Breast epithelium (tissue), 4 donors: ENCODE data around the gene TMEM218. TPM values are rescaled to one million over a fixed set of nuclear protein-coding genes. Genes with fewer than 3 reads are reported as not detected.
A peak's percentile ranks its signal among the peaks of the same experiment; 100 is the strongest.

Experiments
- DNase-seq, 2 donors: peaks; one replicate each; pipeline ENCODE4 v3.0.0-alpha.2; 2019; ENCODE audit warnings: low spot score in 2 of 2
- H3K27ac ChIP-seq, 2 donors: fragments of 200-600 bp; sonication (generic) in 1 of 2; one replicate each; pipeline ENCODE4 v1.5.1; 2016 to 2019; ENCODE audit warnings: mild to moderate bottlenecking in 1 of 2
- H3K27me3 ChIP-seq, 2 donors: fragments of 200-600 bp; sonication (generic) in 1 of 2; one replicate each; pipeline versions ENCODE4 v1.5.1 to v1.6.0; 2017 to 2019; ENCODE audit warnings: control low read depth in 1 of 2, mild to moderate bottlenecking in 1 of 2
- H3K36me3 ChIP-seq: fragments of 200-600 bp; one replicate; pipeline ENCODE4 v1.5.1; 2019
- H3K4me1 ChIP-seq, 2 donors: fragments of 200-600 bp; sonication (generic); one replicate each; pipeline ENCODE4 v1.5.1; 2016 to 2019; ENCODE audit warnings: control low read depth in 1 of 2
- H3K4me3 ChIP-seq, 3 donors: fragments of 200-600 bp; sonication (generic); 1 replicate in 2 of 3; 2 replicates in 1 of 3; pipeline ENCODE4 v1.5.1; 2016 to 2019; ENCODE audit warnings: mild to moderate bottlenecking in 3 of 3, moderate library complexity in 2 of 3
- H3K9me3 ChIP-seq, 2 donors: fragments of 200-600 bp; sonication (generic) in 1 of 2; one replicate each; pipeline ENCODE4 v1.5.1; 2016 to 2019; ENCODE audit warnings: control low read depth in 1 of 2
- POLR2A ChIP-seq: fragments of 450-650 bp; IDR thresholded peaks from one replicate; pipeline ENCODE4 v1.6.1; 2016; ENCODE audit warnings: antibody characterized with exemption, mild to moderate bottlenecking, moderate library complexity
- POLR2AphosphoS5 ChIP-seq, 3 donors: sonication (generic); formaldehyde crosslinking; IDR thresholded peaks; one replicate each; pipeline ENCODE4 v1.6.1; 2017; ENCODE audit warnings: antibody characterized with exemption in 3 of 3
- intact Hi-C: fragments of 100-400 bp; cut with DNase I; formaldehyde crosslinking; loops from one replicate; pipeline ENCODE4 v1.15.1; 2023; ENCODE audit warnings: low total_unique reads
- total RNA-seq, 3 donors: library from RNA; depleted of rRNA; stranded (reverse); fragments of >200 nt; gene quantifications; one replicate each; pipeline ENCODE4 v1.1.0, GENCODE V29; 2016
- TF ChIP-seq, protein P1 (sequence below), 3 donors: fragments of 450-650 bp; IDR thresholded peaks; one replicate each; pipeline ENCODE4 v1.5.1; 2016 to 2017; ENCODE audit warnings: antibody characterized with exemption in 3 of 3, mild to moderate bottlenecking in 3 of 3, moderate library complexity in 3 of 3

TMEM218 gene
- total RNA-seq, 3 donors from 2014 or later = 20.6 to 26.2 (median 22.4) TPM

DNA sequence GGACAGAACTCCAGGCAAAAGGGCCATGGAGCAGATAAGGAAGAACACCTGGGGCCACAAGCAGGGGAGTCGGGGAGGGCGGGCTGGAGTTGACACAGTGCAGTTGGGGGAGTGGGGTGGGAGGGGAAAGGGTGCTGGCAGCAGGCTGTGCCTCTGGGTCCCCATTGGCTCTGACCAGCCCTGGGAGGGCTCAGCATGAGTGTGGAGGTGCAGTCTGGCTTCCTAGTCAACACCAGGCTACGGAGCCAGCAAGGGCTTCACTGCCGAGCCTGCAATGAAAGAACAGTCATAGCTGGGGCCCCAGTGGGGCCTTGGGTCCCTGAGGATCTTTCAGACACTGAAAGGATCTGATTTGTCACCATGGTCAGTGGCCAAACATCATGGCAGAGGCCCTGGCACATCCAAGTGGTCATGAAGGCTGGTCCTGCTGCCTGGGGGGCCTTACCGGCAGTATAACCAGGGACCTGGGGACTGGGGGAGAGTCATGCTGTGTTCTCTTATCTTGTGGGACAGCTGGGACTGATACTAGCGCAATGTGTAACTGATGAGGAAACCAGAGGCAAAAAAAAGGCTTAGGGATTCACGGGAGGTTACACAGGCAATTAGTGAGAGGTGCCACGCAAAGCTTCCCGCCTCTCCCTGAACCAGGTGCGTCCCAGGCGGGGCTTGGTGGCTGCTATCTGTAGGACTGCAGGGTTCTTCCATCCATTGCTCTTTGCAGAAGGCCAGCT lies 36.8 kb downstream of the TMEM218 start:
- intact Hi-C loops = no loop called here
- Histone ChIP-seq H3K9me3 (no peaks in the 10 kb centered on the region), H3K27ac (no peak overlapping the region), H3K4me1 (no peaks in the 10 kb centered on the region), H3K4me3 (no peak overlapping the region), H3K36me3 (no peaks in the 10 kb centered on the region), H3K27me3 (no peaks in the 10 kb centered on the region)
- TF ChIP-seq POLR2AphosphoS5 (IDR thresholded peaks at IDR 0.05) = no peak
- DNase-seq = no peak

DNA sequence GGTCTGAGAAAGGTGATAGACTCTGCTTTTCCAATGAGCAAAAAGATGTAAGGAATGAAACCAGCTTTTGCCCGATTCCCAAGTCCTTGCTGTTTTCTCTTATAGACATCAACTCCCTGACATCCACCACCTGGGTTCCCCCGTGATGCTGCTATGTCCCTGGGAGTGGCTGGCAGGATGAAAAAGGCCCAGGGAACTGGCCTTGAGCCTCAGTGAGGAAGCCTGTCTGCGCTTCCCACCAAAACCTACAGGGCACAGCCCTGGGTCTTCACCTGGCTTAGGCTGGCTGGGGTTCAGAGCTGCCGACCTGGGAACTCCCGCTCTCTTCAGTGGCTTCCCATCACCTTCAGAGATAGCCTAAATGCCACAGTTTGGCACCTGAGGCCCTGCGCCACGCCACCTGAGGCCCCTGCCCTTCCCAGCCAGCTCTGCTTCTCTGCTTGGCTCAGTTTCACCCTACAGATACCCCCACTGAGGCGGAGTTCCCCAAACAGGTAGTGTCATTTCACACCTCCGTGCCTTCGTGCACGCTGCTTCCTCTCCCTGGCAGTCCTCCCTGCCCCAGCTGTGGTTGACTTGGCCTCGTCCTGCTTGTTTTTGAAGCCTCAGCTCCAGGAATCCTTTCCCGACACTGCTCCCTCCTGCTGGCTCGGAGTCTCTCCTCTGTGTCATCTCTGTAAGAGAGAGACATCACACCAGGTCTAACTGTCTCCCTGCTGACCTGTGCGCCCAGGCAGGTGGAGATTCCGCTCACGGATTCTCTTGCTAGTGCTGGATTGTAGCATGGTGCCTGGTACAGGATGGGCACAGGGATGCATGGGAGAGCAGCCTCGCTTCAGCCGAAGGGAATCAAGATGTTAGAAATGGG lies 37.6 kb downstream of the TMEM218 start:
- H3K27me3 ChIP-seq = no peaks in the 10 kb centered on the region
- TF ChIP-seq POLR2A (no peak), POLR2AphosphoS5 (IDR thresholded peaks at IDR 0.05) (no peak)
- TF ChIP-seq, protein P1, sequence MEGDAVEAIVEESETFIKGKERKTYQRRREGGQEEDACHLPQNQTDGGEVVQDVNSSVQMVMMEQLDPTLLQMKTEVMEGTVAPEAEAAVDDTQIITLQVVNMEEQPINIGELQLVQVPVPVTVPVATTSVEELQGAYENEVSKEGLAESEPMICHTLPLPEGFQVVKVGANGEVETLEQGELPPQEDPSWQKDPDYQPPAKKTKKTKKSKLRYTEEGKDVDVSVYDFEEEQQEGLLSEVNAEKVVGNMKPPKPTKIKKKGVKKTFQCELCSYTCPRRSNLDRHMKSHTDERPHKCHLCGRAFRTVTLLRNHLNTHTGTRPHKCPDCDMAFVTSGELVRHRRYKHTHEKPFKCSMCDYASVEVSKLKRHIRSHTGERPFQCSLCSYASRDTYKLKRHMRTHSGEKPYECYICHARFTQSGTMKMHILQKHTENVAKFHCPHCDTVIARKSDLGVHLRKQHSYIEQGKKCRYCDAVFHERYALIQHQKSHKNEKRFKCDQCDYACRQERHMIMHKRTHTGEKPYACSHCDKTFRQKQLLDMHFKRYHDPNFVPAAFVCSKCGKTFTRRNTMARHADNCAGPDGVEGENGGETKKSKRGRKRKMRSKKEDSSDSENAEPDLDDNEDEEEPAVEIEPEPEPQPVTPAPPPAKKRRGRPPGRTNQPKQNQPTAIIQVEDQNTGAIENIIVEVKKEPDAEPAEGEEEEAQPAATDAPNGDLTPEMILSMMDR (IDR thresholded peaks at IDR 0.05) = no peak

DNA sequence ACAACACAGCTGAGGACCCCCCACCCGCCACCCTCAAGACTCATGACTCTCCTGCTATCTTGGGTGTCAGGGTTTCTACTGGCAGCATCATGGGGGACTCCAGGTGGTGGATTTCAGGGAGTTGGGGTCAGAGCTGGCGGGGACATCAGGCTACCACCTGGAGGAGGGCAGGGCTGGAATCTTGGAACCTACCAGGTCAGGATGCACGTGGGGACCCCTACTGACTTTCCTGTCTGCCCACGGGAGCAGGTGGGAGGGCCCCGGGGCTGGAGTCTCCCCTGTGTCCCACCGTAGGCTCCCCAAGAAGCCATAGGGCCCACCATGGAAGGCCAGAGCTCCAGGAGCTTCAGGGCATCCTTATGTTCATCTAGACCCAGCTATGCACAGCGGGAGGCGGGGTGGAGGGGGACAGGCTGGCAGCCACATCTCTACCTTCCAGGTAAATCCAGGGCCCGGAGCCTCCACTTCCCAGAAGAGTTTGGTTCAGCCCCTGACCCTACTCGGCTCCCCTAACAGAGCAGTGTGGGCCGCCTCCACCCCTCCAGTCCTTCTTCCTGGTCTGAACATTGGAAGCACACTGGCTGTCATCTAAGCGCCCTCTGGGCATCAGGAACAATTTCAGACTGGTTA lies 38.4 kb downstream of the TMEM218 start:
- no peak for DNase-seq
- intact Hi-C loops = no loop called here
- Histone ChIP-seq H3K27me3 (no peaks in the 10 kb centered on the region), H3K4me1 (no peaks in the 10 kb centered on the region), H3K9me3 (no peaks in the 10 kb centered on the region), H3K27ac (no peak overlapping the region), H3K36me3 (no peaks in the 10 kb centered on the region), H3K4me3 (no peak overlapping the region)
- no peak for TF ChIP-seq POLR2A
- TF ChIP-seq POLR2AphosphoS5 (IDR thresholded peaks at IDR 0.05) = no peak

More for the DNA sequence above, 37.6 kb downstream of the TMEM218 start:
- Histone ChIP-seq H3K4me3 (no peak overlapping the region), H3K27ac (no peak overlapping the region), H3K36me3 (no peaks in the 10 kb centered on the region), H3K4me1 (no peaks in the 10 kb centered on the region), H3K9me3 (no peaks in the 10 kb centered on the region)
- no peak for DNase-seq
- intact Hi-C loops = no loop called here

DNA sequence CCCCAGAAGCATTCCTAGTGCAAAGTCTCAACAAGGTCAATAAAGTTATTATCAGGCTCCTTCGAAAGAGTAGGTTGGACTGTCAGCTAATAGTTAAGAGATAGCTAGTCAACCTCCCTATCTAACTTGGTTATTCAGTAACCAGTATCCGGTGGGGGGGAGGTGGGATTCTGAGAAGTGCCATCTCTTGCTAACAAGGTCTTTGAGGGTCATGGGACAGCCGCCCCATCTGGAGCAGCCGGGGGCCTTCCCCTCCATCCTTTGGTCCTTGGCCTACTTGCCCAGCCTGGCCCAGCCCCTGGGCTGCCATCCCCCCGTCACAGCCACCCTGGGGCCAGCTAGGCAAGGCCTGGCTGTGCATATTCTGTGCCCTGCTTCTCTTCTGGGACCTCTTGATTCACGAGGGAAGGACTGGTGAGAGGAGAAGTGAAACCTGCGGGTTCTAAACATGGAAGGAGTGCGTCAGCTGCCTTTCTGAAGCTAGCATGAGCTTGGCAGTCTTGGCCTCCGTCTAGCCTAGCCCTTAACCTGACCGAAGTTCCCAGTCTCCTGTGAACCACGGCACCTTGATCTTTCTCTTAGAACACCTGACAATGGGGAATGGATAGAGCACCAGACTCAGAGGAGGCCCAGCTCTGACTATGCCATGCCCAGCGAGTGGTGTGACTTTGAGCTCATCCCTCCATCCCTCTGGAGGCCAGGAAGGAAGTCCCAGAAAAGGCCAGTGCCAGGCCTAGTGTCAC lies 39.0 kb downstream of the TMEM218 start:
- Histone ChIP-seq H3K36me3 (no peaks in the 10 kb centered on the region), H3K27ac (no peak overlapping the region), H3K4me1 (no peaks in the 10 kb centered on the region), H3K9me3 (no peaks in the 10 kb centered on the region), H3K27me3 (no peaks in the 10 kb centered on the region), H3K4me3 (no peak overlapping the region)
- intact Hi-C loops = no loop called here
- TF ChIP-seq POLR2AphosphoS5 (IDR thresholded peaks at IDR 0.05) (no peak), POLR2A (no peak)
- TF ChIP-seq, protein P1 (IDR thresholded peaks at IDR 0.05) = no peak
- DNase-seq = no peak

DNA sequence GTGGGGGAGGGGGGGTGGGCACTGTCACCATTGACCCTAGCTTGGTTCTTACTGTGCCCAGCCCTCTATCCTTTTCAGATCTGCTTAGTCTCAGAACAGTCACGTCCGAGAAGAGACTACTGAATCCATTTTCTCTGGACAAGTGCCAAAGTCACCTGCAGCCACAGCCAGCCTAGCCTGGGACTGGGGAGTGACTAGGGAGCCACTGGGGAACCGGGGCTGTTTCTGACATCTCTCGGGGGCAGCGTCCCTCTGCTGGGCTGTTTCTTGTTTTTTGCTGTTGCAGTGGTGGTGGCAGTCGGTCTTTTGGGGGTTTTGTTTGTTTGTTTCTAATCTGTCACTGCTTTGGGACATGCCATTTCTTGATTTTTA lies 39.6 kb downstream of the TMEM218 start:
- H3K4me1 ChIP-seq = no peaks in the 10 kb centered on the region
- no peaks in the 10 kb centered on the region for H3K27me3 ChIP-seq
- TF ChIP-seq POLR2A (no peak), POLR2AphosphoS5 (IDR thresholded peaks at IDR 0.05) (no peak)
- TF ChIP-seq, protein P1 (IDR thresholded peaks at IDR 0.05) = no peak
- no peak overlapping the region for H3K4me3 ChIP-seq
- H3K27ac ChIP-seq = peak overlapping the region in 1 of 2 donors; percentile 40
- intact Hi-C loops = no loop called here
- H3K36me3 ChIP-seq = no peaks in the 10 kb centered on the region
- H3K9me3 ChIP-seq = no peaks in the 10 kb centered on the region
- no peak for DNase-seq
